HL-60 (cell line): ENCODE measurements around the gene CR1.

ENCODE experiments used
- POLR2AphosphoS5 ChIP-seq: IDR thresholded peaks from 2 replicates; pipeline ENCODE4 v1.6.1; 2012; ENCODE audit warnings: low read depth
- TF ChIP-seq, protein P1 (sequence below): IDR thresholded peaks from one replicate; pipeline ENCODE4 v1.5.1; 2011; ENCODE audit warnings: low read length, control low read depth, inconsistent platforms; ENCODE audit not compliant: insufficient read depth
- TF ChIP-seq, protein P2 (sequence below): IDR thresholded peaks from 2 replicates; pipeline ENCODE4 v1.6.1; 2012; ENCODE audit warnings: low read depth; ENCODE audit not compliant: insufficient replicate concordance

DNA sequence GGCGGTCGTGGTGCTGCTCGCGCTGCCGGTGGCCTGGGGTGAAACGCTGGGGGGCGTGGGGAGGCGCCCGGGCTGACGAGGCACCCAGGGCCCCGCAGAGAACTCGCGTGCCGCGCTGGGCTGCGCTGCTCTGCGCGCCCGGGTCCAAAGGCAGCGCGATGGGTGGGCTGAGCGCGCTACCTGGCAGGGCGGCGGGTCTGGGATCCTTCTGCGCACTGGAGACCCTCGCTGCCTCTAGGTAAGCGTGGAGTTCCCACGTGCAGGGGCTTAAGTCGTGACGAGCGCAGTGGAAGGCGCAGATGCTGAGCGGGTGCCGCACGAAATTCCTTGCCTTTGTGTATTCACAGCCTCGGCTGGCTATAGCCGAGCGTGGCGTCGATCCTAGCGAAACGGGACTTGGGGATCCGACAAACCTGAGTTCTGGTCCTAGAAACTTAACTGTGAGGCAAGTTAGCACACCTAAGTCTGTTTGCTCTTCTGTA lies 173.6 kb downstream of the CR1 start:
- TF ChIP-seq, protein P1, sequence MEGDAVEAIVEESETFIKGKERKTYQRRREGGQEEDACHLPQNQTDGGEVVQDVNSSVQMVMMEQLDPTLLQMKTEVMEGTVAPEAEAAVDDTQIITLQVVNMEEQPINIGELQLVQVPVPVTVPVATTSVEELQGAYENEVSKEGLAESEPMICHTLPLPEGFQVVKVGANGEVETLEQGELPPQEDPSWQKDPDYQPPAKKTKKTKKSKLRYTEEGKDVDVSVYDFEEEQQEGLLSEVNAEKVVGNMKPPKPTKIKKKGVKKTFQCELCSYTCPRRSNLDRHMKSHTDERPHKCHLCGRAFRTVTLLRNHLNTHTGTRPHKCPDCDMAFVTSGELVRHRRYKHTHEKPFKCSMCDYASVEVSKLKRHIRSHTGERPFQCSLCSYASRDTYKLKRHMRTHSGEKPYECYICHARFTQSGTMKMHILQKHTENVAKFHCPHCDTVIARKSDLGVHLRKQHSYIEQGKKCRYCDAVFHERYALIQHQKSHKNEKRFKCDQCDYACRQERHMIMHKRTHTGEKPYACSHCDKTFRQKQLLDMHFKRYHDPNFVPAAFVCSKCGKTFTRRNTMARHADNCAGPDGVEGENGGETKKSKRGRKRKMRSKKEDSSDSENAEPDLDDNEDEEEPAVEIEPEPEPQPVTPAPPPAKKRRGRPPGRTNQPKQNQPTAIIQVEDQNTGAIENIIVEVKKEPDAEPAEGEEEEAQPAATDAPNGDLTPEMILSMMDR, result no peak
- TF ChIP-seq, protein P2, sequence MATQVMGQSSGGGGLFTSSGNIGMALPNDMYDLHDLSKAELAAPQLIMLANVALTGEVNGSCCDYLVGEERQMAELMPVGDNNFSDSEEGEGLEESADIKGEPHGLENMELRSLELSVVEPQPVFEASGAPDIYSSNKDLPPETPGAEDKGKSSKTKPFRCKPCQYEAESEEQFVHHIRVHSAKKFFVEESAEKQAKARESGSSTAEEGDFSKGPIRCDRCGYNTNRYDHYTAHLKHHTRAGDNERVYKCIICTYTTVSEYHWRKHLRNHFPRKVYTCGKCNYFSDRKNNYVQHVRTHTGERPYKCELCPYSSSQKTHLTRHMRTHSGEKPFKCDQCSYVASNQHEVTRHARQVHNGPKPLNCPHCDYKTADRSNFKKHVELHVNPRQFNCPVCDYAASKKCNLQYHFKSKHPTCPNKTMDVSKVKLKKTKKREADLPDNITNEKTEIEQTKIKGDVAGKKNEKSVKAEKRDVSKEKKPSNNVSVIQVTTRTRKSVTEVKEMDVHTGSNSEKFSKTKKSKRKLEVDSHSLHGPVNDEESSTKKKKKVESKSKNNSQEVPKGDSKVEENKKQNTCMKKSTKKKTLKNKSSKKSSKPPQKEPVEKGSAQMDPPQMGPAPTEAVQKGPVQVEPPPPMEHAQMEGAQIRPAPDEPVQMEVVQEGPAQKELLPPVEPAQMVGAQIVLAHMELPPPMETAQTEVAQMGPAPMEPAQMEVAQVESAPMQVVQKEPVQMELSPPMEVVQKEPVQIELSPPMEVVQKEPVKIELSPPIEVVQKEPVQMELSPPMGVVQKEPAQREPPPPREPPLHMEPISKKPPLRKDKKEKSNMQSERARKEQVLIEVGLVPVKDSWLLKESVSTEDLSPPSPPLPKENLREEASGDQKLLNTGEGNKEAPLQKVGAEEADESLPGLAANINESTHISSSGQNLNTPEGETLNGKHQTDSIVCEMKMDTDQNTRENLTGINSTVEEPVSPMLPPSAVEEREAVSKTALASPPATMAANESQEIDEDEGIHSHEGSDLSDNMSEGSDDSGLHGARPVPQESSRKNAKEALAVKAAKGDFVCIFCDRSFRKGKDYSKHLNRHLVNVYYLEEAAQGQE, result no peak
- TF ChIP-seq POLR2AphosphoS5, result no peak
